ENCODE data around the gene GPD1L. TPM values are rescaled to one million over a fixed set of nuclear protein-coding genes. Genes with fewer than 3 reads are reported as not detected.
A peak's percentile ranks its signal among the peaks of the same experiment; 100 is the strongest.

Gene GPD1L
- total and polyA plus RNA-seq, 2 of the 13 experiments (the other 11 are each of a cell fraction or from before 2014, with no cell fraction given): 4.9 to 13.7 TPM

DNA sequence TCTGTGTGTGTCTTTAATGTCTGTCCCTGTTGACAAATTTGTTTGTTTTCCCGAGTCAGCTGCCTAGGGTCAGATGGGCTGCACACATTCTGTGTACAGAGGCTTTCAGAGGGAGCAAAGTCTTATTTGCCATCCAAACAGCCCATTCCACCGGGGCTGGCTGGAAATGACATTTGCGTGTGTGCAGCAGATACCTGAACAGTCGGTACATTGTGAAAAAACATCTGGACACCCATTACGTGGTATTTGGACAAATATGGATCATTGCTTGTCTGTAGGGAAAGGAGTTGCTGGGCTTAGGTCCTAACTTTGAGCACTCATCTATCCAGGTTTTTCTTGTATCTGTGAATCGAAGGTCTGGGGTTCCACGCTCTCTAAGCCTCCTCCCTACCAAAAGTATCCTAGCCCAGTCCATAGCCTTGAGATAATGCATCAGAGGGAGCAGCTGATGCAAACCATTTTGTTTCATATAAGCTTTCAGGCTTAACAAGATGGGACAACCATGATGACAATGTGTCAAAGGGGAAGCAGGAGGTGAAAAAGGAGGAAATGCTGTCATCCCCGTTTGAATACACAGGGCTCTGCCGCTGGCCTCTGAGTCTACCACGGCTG lies 109.9 kb downstream of the GPD1L start (continued):
- TF ChIP-seq AKAP8 (CRISPR knock-in tag; IDR thresholded peaks at IDR 0.05) (0 out of 2 replicates have a peak, but pooled peaks have one; percentile 43), MAZ (IDR thresholded peaks at IDR 0.05; ENCODE audit: borderline replicate concordance, low read depth, low read length) (no peak), MAZ (CRISPR knock-in tag; IDR thresholded peaks at IDR 0.05; ENCODE audit: low read depth) (peak; percentile 58; the same call in 1 of the 2 replicates), FOXC1 (CRISPR knock-in tag; IDR thresholded peaks at IDR 0.05; ENCODE audit: borderline replicate concordance) (peak; percentile 39; the same call in 1 of the 2 replicates), HES4 (CRISPR knock-in tag; IDR thresholded peaks at IDR 0.05; ENCODE audit: borderline replicate concordance) (no peak), PCBP2 (optimal IDR thresholded peaks at IDR 0.05; ENCODE audit: low read depth, low read length, poor library complexity, severe bottlenecking) (no peak), CBX1 (IDR thresholded peaks at IDR 0.05; ENCODE audit: low read depth) (no peak), EEA1 (CRISPR knock-in tag; IDR thresholded peaks at IDR 0.05; ENCODE audit: borderline replicate concordance) (no peak), ZNF747 (CRISPR knock-in tag; IDR thresholded peaks at IDR 0.05; ENCODE audit: borderline replicate concordance) (peak; percentile 72; the same call in 1 of the 2 replicates), RBM39 (IDR thresholded peaks at IDR 0.05; ENCODE audit: low read depth, low read length, poor library complexity, severe bottlenecking) (no peak), ZNF33B (CRISPR knock-in tag; IDR thresholded peaks at IDR 0.05) (no peak; the same call in 1 of the 2 replicates)
- TF ChIP-seq, protein P1, sequence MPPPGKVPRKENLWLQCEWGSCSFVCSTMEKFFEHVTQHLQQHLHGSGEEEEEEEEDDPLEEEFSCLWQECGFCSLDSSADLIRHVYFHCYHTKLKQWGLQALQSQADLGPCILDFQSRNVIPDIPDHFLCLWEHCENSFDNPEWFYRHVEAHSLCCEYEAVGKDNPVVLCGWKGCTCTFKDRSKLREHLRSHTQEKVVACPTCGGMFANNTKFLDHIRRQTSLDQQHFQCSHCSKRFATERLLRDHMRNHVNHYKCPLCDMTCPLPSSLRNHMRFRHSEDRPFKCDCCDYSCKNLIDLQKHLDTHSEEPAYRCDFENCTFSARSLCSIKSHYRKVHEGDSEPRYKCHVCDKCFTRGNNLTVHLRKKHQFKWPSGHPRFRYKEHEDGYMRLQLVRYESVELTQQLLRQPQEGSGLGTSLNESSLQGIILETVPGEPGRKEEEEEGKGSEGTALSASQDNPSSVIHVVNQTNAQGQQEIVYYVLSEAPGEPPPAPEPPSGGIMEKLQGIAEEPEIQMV (CRISPR knock-in tag; IDR thresholded peaks at IDR 0.05; ENCODE audit: low read depth): 0 out of 2 replicates have a peak, but pooled peaks have one; percentile 25
- TF ChIP-seq, protein P2, sequence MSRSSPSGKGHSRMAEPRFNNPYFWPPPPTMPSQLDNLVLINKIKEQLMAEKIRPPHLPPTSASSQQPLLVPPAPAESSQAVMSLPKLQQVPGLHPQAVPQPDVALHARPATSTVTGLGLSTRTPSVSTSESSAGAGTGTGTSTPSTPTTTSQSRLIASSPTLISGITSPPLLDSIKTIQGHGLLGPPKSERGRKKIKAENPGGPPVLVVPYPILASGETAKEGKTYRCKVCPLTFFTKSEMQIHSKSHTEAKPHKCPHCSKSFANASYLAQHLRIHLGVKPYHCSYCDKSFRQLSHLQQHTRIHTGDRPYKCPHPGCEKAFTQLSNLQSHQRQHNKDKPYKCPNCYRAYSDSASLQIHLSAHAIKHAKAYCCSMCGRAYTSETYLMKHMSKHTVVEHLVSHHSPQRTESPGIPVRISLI (CRISPR knock-in tag; IDR thresholded peaks at IDR 0.05; ENCODE audit: borderline replicate concordance): peak; percentile 89
- TF ChIP-seq, protein P3, sequence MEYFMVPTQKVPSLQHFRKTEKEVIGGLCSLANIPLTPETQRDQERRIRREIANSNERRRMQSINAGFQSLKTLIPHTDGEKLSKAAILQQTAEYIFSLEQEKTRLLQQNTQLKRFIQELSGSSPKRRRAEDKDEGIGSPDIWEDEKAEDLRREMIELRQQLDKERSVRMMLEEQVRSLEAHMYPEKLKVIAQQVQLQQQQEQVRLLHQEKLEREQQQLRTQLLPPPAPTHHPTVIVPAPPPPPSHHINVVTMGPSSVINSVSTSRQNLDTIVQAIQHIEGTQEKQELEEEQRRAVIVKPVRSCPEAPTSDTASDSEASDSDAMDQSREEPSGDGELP (IDR thresholded peaks at IDR 0.05; ENCODE audit: borderline replicate concordance, low read depth): peak; percentile 100
- TF ChIP-seq, protein P4, sequence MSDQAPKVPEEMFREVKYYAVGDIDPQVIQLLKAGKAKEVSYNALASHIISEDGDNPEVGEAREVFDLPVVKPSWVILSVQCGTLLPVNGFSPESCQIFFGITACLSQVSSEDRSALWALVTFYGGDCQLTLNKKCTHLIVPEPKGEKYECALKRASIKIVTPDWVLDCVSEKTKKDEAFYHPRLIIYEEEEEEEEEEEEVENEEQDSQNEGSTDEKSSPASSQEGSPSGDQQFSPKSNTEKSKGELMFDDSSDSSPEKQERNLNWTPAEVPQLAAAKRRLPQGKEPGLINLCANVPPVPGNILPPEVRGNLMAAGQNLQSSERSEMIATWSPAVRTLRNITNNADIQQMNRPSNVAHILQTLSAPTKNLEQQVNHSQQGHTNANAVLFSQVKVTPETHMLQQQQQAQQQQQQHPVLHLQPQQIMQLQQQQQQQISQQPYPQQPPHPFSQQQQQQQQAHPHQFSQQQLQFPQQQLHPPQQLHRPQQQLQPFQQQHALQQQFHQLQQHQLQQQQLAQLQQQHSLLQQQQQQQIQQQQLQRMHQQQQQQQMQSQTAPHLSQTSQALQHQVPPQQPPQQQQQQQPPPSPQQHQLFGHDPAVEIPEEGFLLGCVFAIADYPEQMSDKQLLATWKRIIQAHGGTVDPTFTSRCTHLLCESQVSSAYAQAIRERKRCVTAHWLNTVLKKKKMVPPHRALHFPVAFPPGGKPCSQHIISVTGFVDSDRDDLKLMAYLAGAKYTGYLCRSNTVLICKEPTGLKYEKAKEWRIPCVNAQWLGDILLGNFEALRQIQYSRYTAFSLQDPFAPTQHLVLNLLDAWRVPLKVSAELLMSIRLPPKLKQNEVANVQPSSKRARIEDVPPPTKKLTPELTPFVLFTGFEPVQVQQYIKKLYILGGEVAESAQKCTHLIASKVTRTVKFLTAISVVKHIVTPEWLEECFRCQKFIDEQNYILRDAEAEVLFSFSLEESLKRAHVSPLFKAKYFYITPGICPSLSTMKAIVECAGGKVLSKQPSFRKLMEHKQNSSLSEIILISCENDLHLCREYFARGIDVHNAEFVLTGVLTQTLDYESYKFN (CRISPR knock-in tag; conservative IDR thresholded peaks at IDR 0.05): peak; percentile 100
- TF ChIP-seq, protein P5, sequence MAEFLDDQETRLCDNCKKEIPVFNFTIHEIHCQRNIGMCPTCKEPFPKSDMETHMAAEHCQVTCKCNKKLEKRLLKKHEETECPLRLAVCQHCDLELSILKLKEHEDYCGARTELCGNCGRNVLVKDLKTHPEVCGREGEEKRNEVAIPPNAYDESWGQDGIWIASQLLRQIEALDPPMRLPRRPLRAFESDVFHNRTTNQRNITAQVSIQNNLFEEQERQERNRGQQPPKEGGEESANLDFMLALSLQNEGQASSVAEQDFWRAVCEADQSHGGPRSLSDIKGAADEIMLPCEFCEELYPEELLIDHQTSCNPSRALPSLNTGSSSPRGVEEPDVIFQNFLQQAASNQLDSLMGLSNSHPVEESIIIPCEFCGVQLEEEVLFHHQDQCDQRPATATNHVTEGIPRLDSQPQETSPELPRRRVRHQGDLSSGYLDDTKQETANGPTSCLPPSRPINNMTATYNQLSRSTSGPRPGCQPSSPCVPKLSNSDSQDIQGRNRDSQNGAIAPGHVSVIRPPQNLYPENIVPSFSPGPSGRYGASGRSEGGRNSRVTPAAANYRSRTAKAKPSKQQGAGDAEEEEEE (CRISPR knock-in tag; IDR thresholded peaks at IDR 0.05; ENCODE audit: borderline replicate concordance): no peak
- TF ChIP-seq, protein P6, sequence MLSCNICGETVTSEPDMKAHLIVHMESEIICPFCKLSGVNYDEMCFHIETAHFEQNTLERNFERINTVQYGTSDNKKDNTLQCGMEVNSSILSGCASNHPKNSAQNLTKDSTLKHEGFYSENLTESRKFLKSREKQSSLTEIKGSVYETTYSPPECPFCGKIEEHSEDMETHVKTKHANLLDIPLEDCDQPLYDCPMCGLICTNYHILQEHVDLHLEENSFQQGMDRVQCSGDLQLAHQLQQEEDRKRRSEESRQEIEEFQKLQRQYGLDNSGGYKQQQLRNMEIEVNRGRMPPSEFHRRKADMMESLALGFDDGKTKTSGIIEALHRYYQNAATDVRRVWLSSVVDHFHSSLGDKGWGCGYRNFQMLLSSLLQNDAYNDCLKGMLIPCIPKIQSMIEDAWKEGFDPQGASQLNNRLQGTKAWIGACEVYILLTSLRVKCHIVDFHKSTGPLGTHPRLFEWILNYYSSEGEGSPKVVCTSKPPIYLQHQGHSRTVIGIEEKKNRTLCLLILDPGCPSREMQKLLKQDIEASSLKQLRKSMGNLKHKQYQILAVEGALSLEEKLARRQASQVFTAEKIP (CRISPR knock-in tag; IDR thresholded peaks at IDR 0.05; ENCODE audit: borderline replicate concordance): no peak
